Activated T-helper 17 cell treated with anti-CD3 and anti-CD28 coated beads, Interleukin-2, amount 50 U/mL, for 72 hours (primary cell): ENCODE results near the gene ETS1. TPM values are rescaled to one million over a fixed set of nuclear protein-coding genes. Genes with fewer than 3 reads are reported as not detected.

ENCODE experiments used
- ATAC-seq: fragments of 150-1000 bp; cut with Tn5 transposase; replicated peaks from 2 replicates; pipeline ENCODE4 v1.10.0; 2021; ENCODE audit warnings: mild to moderate bottlenecking, moderate library complexity
- H3K27ac Mint-ChIP-seq: one replicate; pipeline ENCODE4 v1.8.0; 2022; ENCODE audit warnings: mixed read lengths
- H3K27me3 Mint-ChIP-seq: one replicate; pipeline ENCODE4 v1.8.0; 2022; ENCODE audit warnings: mixed read lengths
- H3K36me3 Mint-ChIP-seq: one replicate; pipeline ENCODE4 v1.8.0; 2022; ENCODE audit warnings: low read depth, mild to moderate bottlenecking, mixed read lengths
- H3K4me1 Mint-ChIP-seq: one replicate; pipeline ENCODE4 v1.8.0; 2022; ENCODE audit warnings: mixed read lengths
- H3K4me3 Mint-ChIP-seq: one replicate; pipeline ENCODE4 v1.8.0; 2022; ENCODE audit warnings: mild to moderate bottlenecking, mixed read lengths
- H3K9me3 Mint-ChIP-seq: one replicate; pipeline ENCODE4 v1.8.0; 2022; ENCODE audit warnings: mixed read lengths
- total RNA-seq, 2 donors: library from RNA; stranded (reverse); gene quantifications; one replicate each; pipeline ENCODE4 v1.2.3, GENCODE V29; 2022

The ETS1 gene
- total RNA-seq, 2 donors from 2014 or later: 309 to 471 TPM

DNA sequence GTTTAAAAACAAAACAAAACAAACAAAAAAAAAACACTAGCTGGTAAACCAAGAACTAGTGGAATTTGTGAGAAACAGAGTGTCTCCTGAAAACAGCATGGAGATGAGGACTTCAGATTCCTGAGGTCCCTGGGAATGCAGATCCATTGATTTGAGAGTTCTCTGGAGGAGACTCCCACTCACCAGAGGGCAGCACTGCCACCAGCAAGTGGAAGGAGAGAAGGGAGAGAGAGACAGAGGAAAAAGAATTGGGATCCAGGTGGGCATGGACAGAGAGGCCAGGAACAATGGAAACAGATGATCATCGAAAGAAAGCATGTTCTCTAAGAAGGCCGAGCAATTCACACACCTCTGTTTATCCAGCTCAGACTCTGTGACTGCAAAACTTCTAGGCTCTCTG is 31.8 kb downstream of the ETS1 start:
- no peak for ATAC-seq
- peaks cover 27% of the 10 kb centered on the region for H3K4me1 Mint-ChIP-seq
- no peaks in the 10 kb centered on the region for H3K27me3 Mint-ChIP-seq
- H3K27ac Mint-ChIP-seq: no peak overlapping the region
- H3K4me3 Mint-ChIP-seq: no peak overlapping the region
- no peaks in the 10 kb centered on the region for H3K36me3 Mint-ChIP-seq
- no peaks in the 10 kb centered on the region for H3K9me3 Mint-ChIP-seq

DNA sequence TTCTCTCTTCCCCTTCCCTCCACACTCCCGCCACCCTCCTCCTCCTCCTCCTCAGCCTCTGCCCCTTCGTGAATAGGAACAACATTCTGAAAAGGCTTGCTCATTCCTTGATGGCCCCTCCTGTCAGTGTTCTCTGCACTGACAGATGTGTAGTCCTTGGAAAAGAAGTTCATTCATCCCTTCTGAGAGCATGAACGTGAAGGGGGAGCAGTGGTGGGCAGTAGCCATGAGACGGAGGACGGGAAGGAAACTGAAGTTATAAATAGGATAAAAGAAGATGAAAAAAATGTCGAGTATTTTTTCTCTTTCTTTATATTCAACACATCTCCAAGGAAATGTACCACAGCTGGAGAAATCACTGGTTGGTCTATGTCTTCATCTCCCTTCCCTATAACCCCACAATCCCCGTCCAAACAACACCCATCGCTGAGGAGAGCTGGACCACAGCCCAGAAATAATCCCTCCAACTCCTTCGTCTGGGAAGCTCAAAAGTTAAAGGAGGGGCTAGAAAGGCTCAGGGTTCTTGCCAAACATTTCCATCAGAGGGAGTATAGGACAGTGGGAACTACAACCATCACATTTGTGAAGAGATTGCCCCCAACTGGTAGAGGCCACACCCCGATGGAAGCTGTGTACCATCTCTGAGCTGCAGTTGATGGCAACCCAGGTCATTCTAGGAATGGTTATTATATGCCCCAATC is 33.5 kb downstream of the ETS1 start:
- Mint-ChIP-seq H3K4me3 (peak overlapping the region; percentile 79), H3K9me3 (no peaks in the 10 kb centered on the region), H3K27me3 (no peaks in the 10 kb centered on the region), H3K36me3 (no peaks in the 10 kb centered on the region), H3K4me1 (peaks cover 34% of the 10 kb centered on the region), H3K27ac (peak overlapping the region; percentile 91)
- ATAC-seq: no peak

DNA sequence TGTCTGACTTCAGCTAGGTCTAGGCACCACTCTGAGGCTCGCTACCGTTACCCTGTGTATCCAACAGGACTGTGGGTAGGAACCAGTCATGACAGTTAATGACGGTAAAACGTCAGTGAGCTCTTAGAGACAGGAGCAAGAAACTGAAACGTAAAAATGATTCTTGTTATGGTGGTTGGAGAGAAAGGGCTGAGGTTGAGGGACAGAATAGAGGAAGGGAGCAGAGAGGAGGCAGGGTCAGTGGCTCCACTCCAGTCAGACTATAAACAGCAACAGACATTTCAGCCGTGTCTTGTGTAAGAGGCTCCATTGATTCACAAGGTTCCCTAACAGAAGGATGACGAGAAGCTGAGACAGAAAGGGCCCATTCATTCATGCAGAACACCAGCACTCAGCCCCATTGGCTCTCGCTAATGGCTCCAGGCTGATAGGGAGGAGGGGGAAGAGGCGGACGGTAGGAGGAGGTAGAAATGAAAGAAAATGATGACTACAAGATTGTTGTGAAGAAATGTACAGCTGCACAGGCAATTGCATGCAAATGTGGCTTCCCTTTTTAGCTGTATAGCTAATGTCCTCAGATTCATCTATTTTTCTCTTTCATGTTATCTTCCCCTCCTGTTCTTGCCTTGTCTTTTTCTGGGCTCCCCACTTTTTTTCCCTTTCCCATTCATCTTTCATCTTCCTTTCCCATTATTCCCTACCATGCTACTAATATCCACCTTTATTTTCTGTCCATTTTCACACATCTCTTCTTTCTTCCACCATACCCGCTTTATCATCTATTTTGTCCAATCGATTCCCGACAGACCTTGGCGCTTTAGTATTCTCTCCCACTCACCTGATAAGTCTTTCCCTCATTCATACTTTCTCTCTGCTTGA is 34.3 kb downstream of the ETS1 start:
- peaks cover 41% of the 10 kb centered on the region for H3K4me1 Mint-ChIP-seq
- no peaks in the 10 kb centered on the region for H3K9me3 Mint-ChIP-seq
- H3K27ac Mint-ChIP-seq: peak overlapping the region; percentile 91
- no peaks in the 10 kb centered on the region for H3K36me3 Mint-ChIP-seq
- no peaks in the 10 kb centered on the region for H3K27me3 Mint-ChIP-seq
- ATAC-seq: peak; percentile 62
- H3K4me3 Mint-ChIP-seq: peak overlapping the region; percentile 79

GRCh38 chr11:128551611-128552335 is 35.6 kb downstream of the ETS1 start:
- peak overlapping the region; percentile 79 for H3K4me3 Mint-ChIP-seq
- no peaks in the 10 kb centered on the region for H3K9me3 Mint-ChIP-seq

GRCh38 chr11:128551058-128551457 is 36.3 kb downstream of the ETS1 start:
- H3K27me3 Mint-ChIP-seq: no peaks in the 10 kb centered on the region
- no peaks in the 10 kb centered on the region for H3K9me3 Mint-ChIP-seq
- H3K36me3 Mint-ChIP-seq: no peaks in the 10 kb centered on the region
- peaks cover 49% of the 10 kb centered on the region for H3K4me1 Mint-ChIP-seq
- H3K27ac Mint-ChIP-seq: peak overlapping the region; percentile 91
- H3K4me3 Mint-ChIP-seq: peak overlapping the region; percentile 79
- no peak for ATAC-seq

More at GRCh38 chr11:128551611-128552335, 35.6 kb downstream of the ETS1 start:
- Mint-ChIP-seq H3K36me3 (no peaks in the 10 kb centered on the region), H3K27me3 (no peaks in the 10 kb centered on the region), H3K4me1 (peaks cover 49% of the 10 kb centered on the region), H3K27ac (peak overlapping the region; percentile 91)
- peak; percentile 82 for ATAC-seq

DNA sequence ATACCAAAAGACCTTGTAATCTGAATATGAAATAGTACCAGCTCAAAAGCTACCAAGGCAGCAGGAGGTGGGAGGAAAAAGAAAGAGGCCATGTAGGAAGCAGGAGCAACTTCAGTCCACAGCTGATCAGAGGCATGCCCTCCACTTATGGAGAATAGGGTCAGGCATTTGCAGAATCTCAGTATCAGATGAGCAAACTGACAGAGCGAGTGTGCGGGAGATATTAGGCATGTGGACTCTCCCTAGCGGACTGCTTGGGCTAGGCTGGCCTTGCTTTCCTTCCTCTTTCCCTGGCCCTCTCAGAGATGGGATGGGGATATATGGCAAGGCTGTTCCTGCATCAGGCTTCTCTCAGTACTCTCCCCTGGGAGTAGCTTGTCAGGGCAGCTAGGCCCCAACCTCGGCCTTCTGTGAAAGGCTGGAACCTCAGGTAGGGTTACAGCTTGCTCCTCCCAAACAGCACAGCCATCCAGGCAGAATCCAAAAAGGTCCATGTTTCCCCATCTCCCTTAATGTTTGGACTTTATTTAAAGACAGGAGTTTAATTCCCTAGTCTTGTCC is 37.0 kb downstream of the ETS1 start:
- Mint-ChIP-seq H3K4me3 (peak overlapping the region; percentile 79), H3K4me1 (peaks cover 49% of the 10 kb centered on the region), H3K27me3 (no peaks in the 10 kb centered on the region), H3K36me3 (no peaks in the 10 kb centered on the region), H3K9me3 (no peaks in the 10 kb centered on the region), H3K27ac (peak overlapping the region; percentile 91)
- no peak for ATAC-seq

- Mint-ChIP-seq H3K4me1 (peaks cover 52% of the 10 kb centered on the region), H3K27me3 (no peaks in the 10 kb centered on the region), H3K4me3 (peak overlapping the region; percentile 79), H3K9me3 (no peaks in the 10 kb centered on the region), H3K36me3 (no peaks in the 10 kb centered on the region), H3K27ac (peak overlapping the region; percentile 91)
- ATAC-seq: no peak
These were observed 38.0 kb downstream of the ETS1 start for GRCh38 chr11:128549256-128549944.

DNA sequence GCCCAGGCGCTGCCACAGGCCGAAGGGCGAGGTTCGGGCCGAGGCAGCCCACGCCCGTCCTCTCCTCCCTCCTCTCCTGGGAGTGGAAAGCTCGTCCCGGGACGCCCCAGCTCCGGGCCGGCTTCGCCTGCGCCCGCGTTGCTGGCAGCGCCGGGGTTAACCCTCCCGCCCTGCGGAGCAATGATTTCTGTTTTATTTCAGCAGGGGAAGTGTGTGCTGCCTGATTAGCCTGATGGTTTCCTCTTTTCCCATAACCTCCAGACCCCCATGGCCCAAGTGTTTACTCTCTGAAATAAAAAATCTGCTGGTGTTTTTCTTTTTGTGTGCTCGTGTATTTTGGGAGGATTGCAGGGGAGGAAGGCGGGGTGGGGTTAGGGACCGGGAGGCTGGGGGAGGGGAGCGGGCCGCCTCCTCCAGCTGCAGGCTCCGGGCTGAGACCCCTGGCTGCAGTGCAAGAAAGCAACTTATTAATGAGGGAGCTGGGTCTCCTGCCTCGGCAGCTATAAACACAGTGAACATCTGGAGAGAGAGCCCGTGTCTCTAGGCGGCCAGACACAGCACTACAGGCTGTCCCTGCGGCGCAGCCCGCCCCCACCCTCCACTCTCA is 38.6 kb downstream of the ETS1 start:
- Mint-ChIP-seq H3K4me3 (peak overlapping the region; percentile 79), H3K27ac (peak overlapping the region; percentile 88), H3K36me3 (no peaks in the 10 kb centered on the region), H3K9me3 (no peaks in the 10 kb centered on the region), H3K4me1 (peaks cover 54% of the 10 kb centered on the region), H3K27me3 (no peaks in the 10 kb centered on the region)
- ATAC-seq: no peak

GRCh38 chr11:128547946-128548648 is 39.3 kb downstream of the ETS1 start:
- Mint-ChIP-seq H3K27me3 (no peaks in the 10 kb centered on the region), H3K4me3 (peak overlapping the region; percentile 79), H3K4me1 (peaks cover 52% of the 10 kb centered on the region), H3K9me3 (no peaks in the 10 kb centered on the region), H3K36me3 (no peaks in the 10 kb centered on the region), H3K27ac (peak overlapping the region; percentile 88)
- ATAC-seq: no peak

- H3K27me3 Mint-ChIP-seq: no peaks in the 10 kb centered on the region
- H3K27ac Mint-ChIP-seq: no peak overlapping the region
- ATAC-seq: no peak
- peaks cover 49% of the 10 kb centered on the region for H3K4me1 Mint-ChIP-seq
- H3K36me3 Mint-ChIP-seq: no peaks in the 10 kb centered on the region
- peak overlapping the region; percentile 79 for H3K4me3 Mint-ChIP-seq
- H3K9me3 Mint-ChIP-seq: no peaks in the 10 kb centered on the region
These were observed 40.4 kb downstream of the ETS1 start for GRCh38 chr11:128546916-128547315.

DNA sequence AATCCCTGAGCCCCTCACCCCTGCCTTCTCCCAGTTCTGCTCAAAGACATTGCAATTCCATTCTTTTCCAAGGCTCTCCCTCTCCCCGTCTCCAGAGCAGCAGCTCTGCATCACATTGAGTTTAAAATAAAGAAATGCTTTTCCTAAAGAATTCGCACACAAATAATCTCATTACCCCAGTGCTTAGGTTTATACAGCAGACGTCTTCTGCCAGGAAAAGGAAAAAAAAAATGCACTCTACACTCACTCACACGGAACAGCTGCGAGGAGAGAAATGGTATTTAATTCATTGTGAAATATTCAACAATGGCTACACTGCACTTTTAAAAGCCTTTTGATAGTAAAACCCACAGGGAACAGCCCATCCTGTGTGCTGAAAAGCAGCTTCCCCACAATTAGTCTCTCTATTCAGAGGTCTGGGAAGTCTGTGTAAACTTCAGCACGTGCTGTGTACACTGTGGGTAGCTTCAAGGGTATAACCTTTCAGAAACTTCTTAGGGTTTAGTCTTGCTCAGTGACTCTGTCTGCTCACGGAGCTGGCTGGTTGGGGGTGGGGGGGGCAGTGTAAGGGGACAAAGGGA is 42.8 kb downstream of the ETS1 start:
- Mint-ChIP-seq H3K27ac (no peak overlapping the region), H3K27me3 (no peaks in the 10 kb centered on the region), H3K36me3 (no peaks in the 10 kb centered on the region), H3K9me3 (no peaks in the 10 kb centered on the region), H3K4me3 (peak overlapping the region; percentile 75), H3K4me1 (peaks cover 35% of the 10 kb centered on the region)
- peak; percentile 47 for ATAC-seq

DNA sequence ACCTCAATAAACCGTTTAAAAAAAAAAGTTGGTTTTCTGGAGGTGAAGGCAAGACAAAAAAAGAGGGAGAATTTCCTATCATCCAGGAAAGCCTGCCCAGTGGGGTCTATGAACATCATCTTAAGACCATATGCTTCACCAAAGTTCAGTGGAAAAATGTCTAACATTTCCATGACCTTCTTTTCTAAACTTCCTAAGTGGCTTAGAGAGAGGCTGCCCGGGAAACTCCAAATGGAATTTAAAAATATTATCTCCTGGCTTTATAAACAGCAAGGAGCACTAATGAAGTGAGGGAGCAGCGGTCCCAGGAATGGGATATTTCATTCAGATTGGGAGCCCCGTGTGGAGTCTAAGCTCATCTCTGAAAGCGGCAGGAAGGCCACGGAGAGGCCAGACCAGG is 46.9 kb downstream of the ETS1 start:
- Mint-ChIP-seq H3K27ac (no peak overlapping the region), H3K4me1 (peaks cover 19% of the 10 kb centered on the region), H3K36me3 (no peaks in the 10 kb centered on the region), H3K4me3 (no peak overlapping the region), H3K9me3 (no peaks in the 10 kb centered on the region), H3K27me3 (no peaks in the 10 kb centered on the region)
- no peak for ATAC-seq

- no peak for ATAC-seq
- no peaks in the 10 kb centered on the region for H3K27me3 Mint-ChIP-seq
- peaks cover 8% of the 10 kb centered on the region for H3K4me1 Mint-ChIP-seq
- H3K36me3 Mint-ChIP-seq: no peaks in the 10 kb centered on the region
- no peaks in the 10 kb centered on the region for H3K9me3 Mint-ChIP-seq
- no peak overlapping the region for H3K4me3 Mint-ChIP-seq
- no peak overlapping the region for H3K27ac Mint-ChIP-seq
These were observed 50.9 kb downstream of the ETS1 start for GRCh38 chr11:128536506-128536905.
